ENCODE measurements around the gene C10orf53. TPM values are rescaled to one million over a fixed set of nuclear protein-coding genes. Genes with fewer than 3 reads are reported as not detected.

C10orf53 gene
- polyA plus RNA-seq, 2 of the 4 experiments (the other 2 are of a cell fraction) = not detected

DNA sequence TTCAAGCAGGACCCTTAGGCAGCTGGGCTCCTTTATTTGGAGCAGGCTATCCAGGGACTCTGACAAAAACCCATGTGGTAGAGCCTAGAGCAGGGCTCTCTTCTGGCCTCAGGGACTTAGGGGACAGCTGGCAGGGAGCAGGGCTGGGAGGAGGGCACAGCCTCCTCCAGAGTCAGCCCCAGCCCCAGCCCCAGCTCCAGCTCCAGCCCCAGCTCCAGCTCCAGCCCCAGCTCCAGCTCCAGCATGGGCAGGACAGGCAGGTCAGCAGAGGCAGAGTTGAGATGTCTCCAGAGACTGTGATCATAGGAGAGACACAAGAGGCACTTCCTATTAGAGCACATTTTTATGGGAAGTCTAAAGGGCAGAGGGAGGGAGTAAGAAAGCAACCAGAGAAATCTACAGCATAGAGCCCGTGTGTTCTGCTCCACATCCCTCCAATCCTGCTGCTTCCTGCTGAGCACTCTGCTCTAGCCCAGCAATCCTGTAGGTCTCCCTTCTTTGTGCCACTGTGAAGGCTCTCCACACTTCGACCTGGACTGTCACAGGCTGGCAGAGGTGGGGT is 13.3 kb upstream of the C10orf53 start:
- TF ChIP-seq, protein P1, sequence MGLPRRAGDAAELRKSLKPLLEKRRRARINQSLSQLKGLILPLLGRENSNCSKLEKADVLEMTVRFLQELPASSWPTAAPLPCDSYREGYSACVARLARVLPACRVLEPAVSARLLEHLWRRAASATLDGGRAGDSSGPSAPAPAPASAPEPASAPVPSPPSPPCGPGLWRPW (IDR thresholded peaks at IDR 0.05) = no peak
- TF ChIP-seq TP53 (CRISPR knock-in tag; IDR thresholded peaks at IDR 0.05) (no peak), GATA3 (IDR thresholded peaks at IDR 0.05; ENCODE audit: borderline replicate concordance) (no peak), HOXB13 (CRISPR knock-in tag; IDR thresholded peaks at IDR 0.05; ENCODE audit: low read depth) (no peak), POLR2AphosphoS2 (conservative IDR thresholded peaks at IDR 0.05; ENCODE audit: low read length) (no peak), JUN (IDR thresholded peaks at IDR 0.05) (no peak)
- TF ChIP-seq, protein P2, sequence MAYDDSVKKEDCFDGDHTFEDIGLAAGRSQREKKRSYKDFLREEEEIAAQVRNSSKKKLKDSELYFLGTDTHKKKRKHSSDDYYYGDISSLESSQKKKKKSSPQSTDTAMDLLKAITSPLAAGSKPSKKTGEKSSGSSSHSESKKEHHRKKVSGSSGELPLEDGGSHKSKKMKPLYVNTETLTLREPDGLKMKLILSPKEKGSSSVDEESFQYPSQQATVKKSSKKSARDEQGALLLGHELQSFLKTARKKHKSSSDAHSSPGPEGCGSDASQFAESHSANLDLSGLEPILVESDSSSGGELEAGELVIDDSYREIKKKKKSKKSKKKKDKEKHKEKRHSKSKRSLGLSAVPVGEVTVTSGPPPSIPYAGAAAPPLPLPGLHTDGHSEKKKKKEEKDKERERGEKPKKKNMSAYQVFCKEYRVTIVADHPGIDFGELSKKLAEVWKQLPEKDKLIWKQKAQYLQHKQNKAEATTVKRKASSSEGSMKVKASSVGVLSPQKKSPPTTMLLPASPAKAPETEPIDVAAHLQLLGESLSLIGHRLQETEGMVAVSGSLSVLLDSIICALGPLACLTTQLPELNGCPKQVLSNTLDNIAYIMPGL (CRISPR knock-in tag; IDR thresholded peaks at IDR 0.05; ENCODE audit: borderline replicate concordance) = no peak
- TF ChIP-seq, protein P3, sequence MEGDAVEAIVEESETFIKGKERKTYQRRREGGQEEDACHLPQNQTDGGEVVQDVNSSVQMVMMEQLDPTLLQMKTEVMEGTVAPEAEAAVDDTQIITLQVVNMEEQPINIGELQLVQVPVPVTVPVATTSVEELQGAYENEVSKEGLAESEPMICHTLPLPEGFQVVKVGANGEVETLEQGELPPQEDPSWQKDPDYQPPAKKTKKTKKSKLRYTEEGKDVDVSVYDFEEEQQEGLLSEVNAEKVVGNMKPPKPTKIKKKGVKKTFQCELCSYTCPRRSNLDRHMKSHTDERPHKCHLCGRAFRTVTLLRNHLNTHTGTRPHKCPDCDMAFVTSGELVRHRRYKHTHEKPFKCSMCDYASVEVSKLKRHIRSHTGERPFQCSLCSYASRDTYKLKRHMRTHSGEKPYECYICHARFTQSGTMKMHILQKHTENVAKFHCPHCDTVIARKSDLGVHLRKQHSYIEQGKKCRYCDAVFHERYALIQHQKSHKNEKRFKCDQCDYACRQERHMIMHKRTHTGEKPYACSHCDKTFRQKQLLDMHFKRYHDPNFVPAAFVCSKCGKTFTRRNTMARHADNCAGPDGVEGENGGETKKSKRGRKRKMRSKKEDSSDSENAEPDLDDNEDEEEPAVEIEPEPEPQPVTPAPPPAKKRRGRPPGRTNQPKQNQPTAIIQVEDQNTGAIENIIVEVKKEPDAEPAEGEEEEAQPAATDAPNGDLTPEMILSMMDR (IDR thresholded peaks at IDR 0.05) = no peak
- TF ChIP-seq, protein P4, sequence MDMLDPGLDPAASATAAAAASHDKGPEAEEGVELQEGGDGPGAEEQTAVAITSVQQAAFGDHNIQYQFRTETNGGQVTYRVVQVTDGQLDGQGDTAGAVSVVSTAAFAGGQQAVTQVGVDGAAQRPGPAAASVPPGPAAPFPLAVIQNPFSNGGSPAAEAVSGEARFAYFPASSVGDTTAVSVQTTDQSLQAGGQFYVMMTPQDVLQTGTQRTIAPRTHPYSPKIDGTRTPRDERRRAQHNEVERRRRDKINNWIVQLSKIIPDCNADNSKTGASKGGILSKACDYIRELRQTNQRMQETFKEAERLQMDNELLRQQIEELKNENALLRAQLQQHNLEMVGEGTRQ (IDR thresholded peaks at IDR 0.05) = no peak
- TF ChIP-seq, protein P5, sequence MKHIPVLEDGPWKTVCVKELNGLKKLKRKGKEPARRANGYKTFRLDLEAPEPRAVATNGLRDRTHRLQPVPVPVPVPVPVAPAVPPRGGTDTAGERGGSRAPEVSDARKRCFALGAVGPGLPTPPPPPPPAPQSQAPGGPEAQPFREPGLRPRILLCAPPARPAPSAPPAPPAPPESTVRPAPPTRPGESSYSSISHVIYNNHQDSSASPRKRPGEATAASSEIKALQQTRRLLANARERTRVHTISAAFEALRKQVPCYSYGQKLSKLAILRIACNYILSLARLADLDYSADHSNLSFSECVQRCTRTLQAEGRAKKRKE (CRISPR knock-in tag; IDR thresholded peaks at IDR 0.05; ENCODE audit: low read depth) = no peak
- TF ChIP-seq, protein P6, sequence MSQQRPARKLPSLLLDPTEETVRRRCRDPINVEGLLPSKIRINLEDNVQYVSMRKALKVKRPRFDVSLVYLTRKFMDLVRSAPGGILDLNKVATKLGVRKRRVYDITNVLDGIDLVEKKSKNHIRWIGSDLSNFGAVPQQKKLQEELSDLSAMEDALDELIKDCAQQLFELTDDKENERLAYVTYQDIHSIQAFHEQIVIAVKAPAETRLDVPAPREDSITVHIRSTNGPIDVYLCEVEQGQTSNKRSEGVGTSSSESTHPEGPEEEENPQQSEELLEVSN (IDR thresholded peaks at IDR 0.05; ENCODE audit: borderline replicate concordance, low read depth) = no peak
- TF ChIP-seq, protein P7, sequence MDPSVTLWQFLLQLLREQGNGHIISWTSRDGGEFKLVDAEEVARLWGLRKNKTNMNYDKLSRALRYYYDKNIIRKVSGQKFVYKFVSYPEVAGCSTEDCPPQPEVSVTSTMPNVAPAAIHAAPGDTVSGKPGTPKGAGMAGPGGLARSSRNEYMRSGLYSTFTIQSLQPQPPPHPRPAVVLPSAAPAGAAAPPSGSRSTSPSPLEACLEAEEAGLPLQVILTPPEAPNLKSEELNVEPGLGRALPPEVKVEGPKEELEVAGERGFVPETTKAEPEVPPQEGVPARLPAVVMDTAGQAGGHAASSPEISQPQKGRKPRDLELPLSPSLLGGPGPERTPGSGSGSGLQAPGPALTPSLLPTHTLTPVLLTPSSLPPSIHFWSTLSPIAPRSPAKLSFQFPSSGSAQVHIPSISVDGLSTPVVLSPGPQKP (IDR thresholded peaks at IDR 0.05; ENCODE audit: low read depth, low read length) = no peak
- ChIA-PET POLR2A (no interaction called here), CTCF (no interaction called here)
- H3K9me3 ChIP-seq = no peaks in the 10 kb centered on the region
- H3K4me1 ChIP-seq = no peaks in the 10 kb centered on the region
- no peak overlapping the region for H3K4me2 ChIP-seq
- ATAC-seq (no peak), FAIRE-seq (no peak), DNase-seq (ENCODE audit: low read depth in 1 of 2, low spot score in 1 of 2) (no peak)
- no peak overlapping the region for H3K27ac ChIP-seq
- no peak overlapping the region for H3K4me3 ChIP-seq
- 5% methylated on average over 2 of the region's 2 CpGs for WGBS (ENCODE audit: missing lambda C conversion rate)

DNA sequence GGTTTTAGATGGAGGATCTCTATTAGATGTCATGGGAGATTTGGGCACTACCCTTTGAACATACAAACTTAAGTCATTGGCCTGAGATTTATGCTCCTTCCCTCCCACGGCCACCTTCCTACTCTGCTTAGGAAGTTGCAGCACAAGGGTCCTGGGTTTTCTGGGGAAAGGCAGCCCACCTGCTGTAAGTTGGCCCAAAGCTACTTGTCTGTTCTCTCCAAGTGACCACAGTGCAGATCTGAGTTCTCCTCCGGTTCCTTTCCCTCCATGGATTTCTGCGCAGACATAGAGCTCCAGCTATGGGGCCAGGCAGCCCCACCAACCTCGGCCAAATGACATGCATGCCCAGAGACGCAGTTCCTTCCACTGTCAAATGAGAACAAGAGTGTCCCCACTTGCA is 12.8 kb upstream of the C10orf53 start:
- Histone ChIP-seq H3K27ac (no peak overlapping the region), H3K9me3 (no peaks in the 10 kb centered on the region), H3K4me3 (no peak overlapping the region), H3K4me1 (no peaks in the 10 kb centered on the region), H3K4me2 (no peak overlapping the region)
- ATAC-seq (no peak), DNase-seq (ENCODE audit: low read depth in 1 of 2, low spot score in 1 of 2) (no peak), FAIRE-seq (no peak)
- WGBS (ENCODE audit: missing lambda C conversion rate) = 35% methylated on average over 5 of the region's 5 CpGs
- CTCF ChIA-PET = no interaction called here
- no peak for TF ChIP-seq RCOR1 (IDR thresholded peaks at IDR 0.05; ENCODE audit: low read depth, low read length)
- TF ChIP-seq ESRRA (IDR thresholded peaks at IDR 0.05; ENCODE audit: borderline replicate concordance, low read length) = no peak
- no peak for TF ChIP-seq FOXS1 (CRISPR knock-in tag; IDR thresholded peaks at IDR 0.05)
- TF ChIP-seq, protein P8, sequence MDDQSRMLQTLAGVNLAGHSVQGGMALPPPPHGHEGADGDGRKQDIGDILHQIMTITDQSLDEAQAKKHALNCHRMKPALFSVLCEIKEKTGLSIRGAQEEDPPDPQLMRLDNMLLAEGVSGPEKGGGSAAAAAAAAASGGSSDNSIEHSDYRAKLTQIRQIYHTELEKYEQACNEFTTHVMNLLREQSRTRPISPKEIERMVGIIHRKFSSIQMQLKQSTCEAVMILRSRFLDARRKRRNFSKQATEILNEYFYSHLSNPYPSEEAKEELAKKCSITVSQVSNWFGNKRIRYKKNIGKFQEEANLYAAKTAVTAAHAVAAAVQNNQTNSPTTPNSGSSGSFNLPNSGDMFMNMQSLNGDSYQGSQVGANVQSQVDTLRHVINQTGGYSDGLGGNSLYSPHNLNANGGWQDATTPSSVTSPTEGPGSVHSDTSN (IDR thresholded peaks at IDR 0.05) = no peak
- TF ChIP-seq, protein P5 (CRISPR knock-in tag; IDR thresholded peaks at IDR 0.05; ENCODE audit: low read depth) = no peak
- TF ChIP-seq CHD2 (IDR thresholded peaks at IDR 0.05; ENCODE audit: low read length, partially characterized antibody) = no peak
- no peak for TF ChIP-seq RFX5 (IDR thresholded peaks at IDR 0.05)
- TF ChIP-seq EHMT2 (IDR thresholded peaks at IDR 0.05; ENCODE audit: low read depth) = no peak
- TF ChIP-seq CBX8 (IDR thresholded peaks at IDR 0.05) = no peak
- POLR2A ChIA-PET = no interaction called here

Measured in A549 (cell line).